Measurements from ENCODE around the gene TOP2B. TPM values are rescaled to one million over a fixed set of nuclear protein-coding genes. Genes with fewer than 3 reads are reported as not detected.

Gene TOP2B
- total RNA-seq, 1 donor from 2014 or later, result 20.0 TPM

DNA sequence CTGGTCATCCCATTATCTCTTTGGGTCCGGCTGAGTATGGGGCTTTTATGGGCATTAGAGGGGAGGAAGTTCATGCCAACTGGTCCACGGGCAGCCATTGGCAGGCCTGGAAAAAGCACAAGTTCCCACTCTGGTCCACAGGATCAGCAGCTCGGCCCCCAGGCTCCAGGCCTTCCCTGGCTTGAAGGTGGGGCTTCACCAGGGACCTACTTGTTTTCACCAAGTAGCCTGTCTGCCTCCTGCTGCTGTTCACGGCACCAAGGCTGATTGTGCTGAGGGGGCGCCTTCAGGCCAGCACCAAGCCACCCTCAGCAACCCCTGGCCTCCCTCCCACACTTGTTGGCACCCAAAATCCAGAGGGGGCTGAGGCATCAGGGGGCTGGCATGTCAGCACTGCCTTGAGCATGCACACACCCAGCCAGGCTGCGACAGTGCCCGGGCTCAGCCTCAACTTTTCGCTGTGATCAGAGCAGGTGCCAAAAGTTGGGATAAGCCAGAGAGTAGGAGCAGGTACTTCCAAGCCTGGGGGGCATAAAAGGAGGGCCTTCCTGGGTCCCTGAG, 9.1 kb upstream of the TOP2B start:
- Histone ChIP-seq H3K9me3 (no peaks in the 10 kb centered on the region), H3K36me3 (no peaks in the 10 kb centered on the region), H3K27me3 (no peaks in the 10 kb centered on the region), H3K4me3 (no peak overlapping the region), H3K4me1 (no peaks in the 10 kb centered on the region), H3K27ac (no peak overlapping the region)
- intact Hi-C loops (cut with DNase I), result no loop called here
- DNase-seq (ENCODE audit: low spot score in 2 of 2), result no peak
- TF ChIP-seq CTCF (IDR thresholded peaks at IDR 0.05), result no peak

DNA sequence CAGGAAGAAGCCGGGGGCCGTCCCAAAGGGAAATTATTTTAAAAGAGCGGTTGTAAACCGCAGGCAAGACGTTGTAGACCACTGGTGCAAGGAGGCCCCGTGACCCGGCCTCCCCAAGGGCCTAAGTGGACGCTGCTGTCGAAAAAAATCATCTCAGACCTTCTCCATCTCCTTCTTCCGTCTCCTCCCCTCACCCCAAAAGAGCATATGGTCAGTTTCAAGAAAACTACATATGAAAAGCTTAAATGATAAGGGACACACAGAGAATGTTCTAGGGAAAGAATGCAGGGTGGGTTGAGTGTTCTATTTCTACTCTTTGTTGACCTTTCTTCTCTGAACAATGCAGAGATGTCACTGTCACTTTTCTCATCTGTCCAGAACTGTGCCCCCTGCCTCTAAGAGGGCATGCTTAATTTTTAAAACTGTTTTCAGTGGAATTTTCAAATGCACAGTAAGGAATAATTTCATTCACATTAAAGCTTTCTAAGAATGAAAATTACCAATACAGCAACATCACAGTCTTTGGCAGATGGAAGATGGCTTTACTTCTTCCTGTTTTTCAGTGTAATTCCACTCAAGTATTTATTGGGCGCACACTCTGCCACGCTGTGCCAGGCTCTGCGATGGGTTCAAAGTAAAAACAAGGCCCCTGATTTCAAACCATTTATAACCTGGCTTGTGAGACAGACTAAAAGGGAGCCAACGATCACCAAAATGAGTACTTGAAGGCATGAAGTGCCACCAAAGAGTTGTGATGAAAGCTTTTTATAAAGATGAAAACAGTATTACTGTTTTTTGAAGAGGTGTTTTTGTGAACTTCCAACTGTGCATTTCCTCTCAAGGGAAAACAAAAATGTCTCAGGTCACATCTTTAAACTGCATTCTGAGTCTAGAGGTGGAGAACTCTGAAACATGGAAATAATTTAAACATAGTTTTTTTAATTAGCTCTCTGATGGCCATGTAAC, 891 bp upstream of the TOP2B start:
- Histone ChIP-seq H3K27me3 (no peaks in the 10 kb centered on the region), H3K4me1 (peaks cover 0 to 20% of the 10 kb centered on the region in 2 donors), H3K9me3 (no peaks in the 10 kb centered on the region), H3K27ac (peak overlapping the region; percentile 94 to 97), H3K4me3 (peak overlapping the region; percentile 82 to 90), H3K36me3 (no peaks in the 10 kb centered on the region)
- intact Hi-C loops (cut with DNase I), result loop anchor here (2.0 to 10.0 kb wide), 2 partner anchors 117 to 429 kb away; partner anchors contain the start of gene NGLY1
- no peak for TF ChIP-seq CTCF (IDR thresholded peaks at IDR 0.05)
- peak in 1 of 2 donors; percentile 64 for DNase-seq (ENCODE audit: low spot score in 2 of 2)

DNA sequence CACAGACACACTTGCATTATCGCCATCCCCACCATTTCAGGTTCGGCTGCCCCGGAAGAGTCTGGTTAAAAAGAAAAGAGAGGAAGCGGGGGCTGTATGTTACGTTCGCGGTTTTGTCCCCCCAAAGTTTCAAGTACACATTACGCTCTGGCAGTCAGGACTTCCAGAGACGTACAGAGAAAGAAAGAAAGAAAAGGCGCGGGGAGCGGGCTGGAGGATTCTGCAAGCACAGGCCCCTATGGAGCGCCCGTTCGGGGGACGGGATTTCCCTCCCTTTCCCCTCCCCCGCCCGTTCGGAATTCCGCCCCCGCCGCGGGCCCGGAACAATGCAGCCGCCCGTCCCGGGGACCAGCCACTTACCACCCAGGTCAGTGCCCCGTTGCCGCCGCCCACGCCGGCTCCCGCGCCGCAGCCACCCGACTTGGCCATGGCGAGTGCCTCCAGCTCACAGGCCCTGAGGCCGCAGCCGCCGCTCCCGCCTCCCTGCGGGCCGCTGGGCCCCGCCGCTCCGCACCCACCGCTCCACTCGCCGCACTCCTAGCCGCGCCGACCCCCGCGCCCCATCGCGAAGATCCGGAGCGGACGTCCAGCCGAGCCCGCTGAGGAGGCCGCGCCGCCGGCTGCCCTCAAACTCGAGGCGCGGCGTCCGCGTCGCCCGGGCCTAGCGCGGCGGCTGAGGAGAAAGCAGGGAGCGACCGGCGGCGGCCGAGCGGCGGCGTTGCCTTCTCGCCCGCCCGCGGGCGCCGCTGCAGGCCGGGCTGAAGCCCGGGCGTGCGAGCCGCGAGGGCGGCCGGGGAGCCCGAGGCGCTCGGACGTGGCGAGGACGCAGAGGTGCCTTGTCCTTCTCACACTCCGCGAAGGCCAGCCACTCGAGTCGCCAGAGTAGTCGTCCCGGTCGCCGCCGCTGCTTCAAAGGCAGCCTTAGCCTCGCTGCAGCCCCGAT, 567 bp downstream of the TOP2B start:
- peak overlapping the region; percentile 82 to 90 for H3K4me3 ChIP-seq
- peaks cover 0 to 23% of the 10 kb centered on the region in 2 donors for H3K4me1 ChIP-seq
- H3K9me3 ChIP-seq, result no peaks in the 10 kb centered on the region
- intact Hi-C loops (cut with DNase I), result loop anchor here (2.0 to 10.0 kb wide), 2 partner anchors 119 to 431 kb away; partner anchors contain the start of gene NGLY1
- H3K27ac ChIP-seq, result peak overlapping the region; percentile 94 to 97
- no peaks in the 10 kb centered on the region for H3K36me3 ChIP-seq
- TF ChIP-seq CTCF (IDR thresholded peaks at IDR 0.05), result no peak
- peak; percentile 12 to 86 for DNase-seq (ENCODE audit: low spot score in 2 of 2)
- no peaks in the 10 kb centered on the region for H3K27me3 ChIP-seq

DNA sequence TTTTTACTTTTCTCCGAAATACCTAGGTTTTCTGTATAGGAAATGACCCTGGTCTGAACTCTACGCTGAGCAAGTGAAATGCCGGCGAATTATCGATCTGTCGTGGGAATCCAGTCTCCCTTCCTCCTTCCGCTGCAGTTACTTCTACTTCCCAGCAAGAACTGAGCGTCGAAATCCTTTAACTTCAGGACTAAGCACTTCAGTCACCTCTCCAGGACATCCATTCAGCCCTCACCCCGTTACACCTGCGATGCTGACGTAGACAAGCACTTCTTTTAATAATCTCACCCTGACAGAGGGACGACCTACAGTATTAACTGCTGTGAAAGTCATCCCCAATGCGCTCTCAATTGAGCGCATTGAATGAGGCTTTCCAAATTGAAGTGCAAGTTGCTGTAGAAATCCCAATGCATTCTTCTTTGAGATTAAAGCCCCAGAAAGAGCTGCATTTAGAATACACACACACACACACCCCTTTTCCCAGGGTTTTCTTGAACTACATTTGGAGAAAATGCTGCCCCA, 1.3 kb downstream of the TOP2B start:
- DNase-seq (ENCODE audit: low spot score in 2 of 2), result no peak
- Histone ChIP-seq H3K9me3 (no peaks in the 10 kb centered on the region), H3K36me3 (no peaks in the 10 kb centered on the region), H3K27ac (peak overlapping the region; percentile 94 to 97), H3K4me3 (peak overlapping the region; percentile 82 to 90), H3K27me3 (no peaks in the 10 kb centered on the region), H3K4me1 (peaks cover 0 to 23% of the 10 kb centered on the region in 2 donors)
- intact Hi-C loops (cut with DNase I), result loop anchor here (10.0 kb wide), 1 partner anchor 431 kb away; no protein-coding TSS in a partner anchor
- no peak for TF ChIP-seq CTCF (IDR thresholded peaks at IDR 0.05)

Data from ascending aorta (tissue), 2 donors.